Measurements from ENCODE around the gene CPEB3.

- TF ChIP-seq CTCF (IDR thresholded peaks at IDR 0.05) (no peak), EZH2phosphoT487 (IDR thresholded peaks at IDR 0.05) (no peak)
These were observed 182.8 kb downstream of the CPEB3 start for GRCh38 chr10:92108120-92108519.

All from neural progenitor cell (in vitro differentiated cells).